ENCODE results near the gene ARHGEF18.

GRCh38 chr19:7340959-7341837 lies 7.5 kb upstream of the ARHGEF18 start:
- peak; percentile 89 to 92 for TF ChIP-seq CTCF (IDR thresholded peaks at IDR 0.05)
- TF ChIP-seq POLR2AphosphoS5 (IDR thresholded peaks at IDR 0.05): no peak
- TF ChIP-seq POLR2A (IDR thresholded peaks at IDR 0.05): no peak
